Activated naive CD8-positive, alpha-beta T cell treated with anti-CD3 and anti-CD28 coated beads, Interleukin-2, amount 10 ng/mL, durations not matched to agents 7 days and 5 days (primary cell): ENCODE measurements around the gene HID1. TPM values are rescaled to one million over a fixed set of nuclear protein-coding genes. Genes with fewer than 3 reads are reported as not detected.

Experiments
- ATAC-seq: fragments of 150-1000 bp; cut with Tn5 transposase; one replicate; pipeline ENCODE4 v1.10.0; 2021; ENCODE audit warnings: low read depth, moderate library complexity
- POLR2A ChIA-PET: fragments of 350-600 bp; sonication (Branson Sonifier 250); formaldehyde crosslinking; loops from one replicate; lab custom pipeline; 2021; ENCODE audit warnings: antibody characterized with exemption; lab: Charles Lee
- DNase-seq: peaks from one replicate; pipeline ENCODE4 v3.0.0; 2021
- H3K27ac Mint-ChIP-seq: one replicate; pipeline ENCODE4 v1.8.0; 2022; ENCODE audit warnings: mild to moderate bottlenecking, mixed read lengths
- H3K27me3 Mint-ChIP-seq: one replicate; pipeline ENCODE4 v1.8.0; 2022; ENCODE audit warnings: mild to moderate bottlenecking, moderate library complexity, mixed read lengths
- H3K36me3 Mint-ChIP-seq: one replicate; pipeline ENCODE4 v1.8.0; 2021; ENCODE audit warnings: mild to moderate bottlenecking, mixed read lengths
- H3K4me1 Mint-ChIP-seq: one replicate; pipeline ENCODE4 v1.8.0; 2021; ENCODE audit warnings: mixed read lengths
- H3K4me3 Mint-ChIP-seq: one replicate; pipeline ENCODE4 v1.8.0; 2022; ENCODE audit warnings: mild to moderate bottlenecking, moderate library complexity, mixed read lengths
- H3K9me3 Mint-ChIP-seq: one replicate; pipeline ENCODE4 v1.8.0; 2021; ENCODE audit warnings: mixed read lengths
- total RNA-seq, 2 experiments: library from RNA; stranded (reverse); gene quantifications; one replicate each; pipeline ENCODE4 v1.2.3, GENCODE V29; 2021

HID1 gene
- total RNA-seq, 2 experiments from 2014 or later, result 3.6 to 3.9 TPM

- no peaks in the 10 kb centered on the region for H3K9me3 Mint-ChIP-seq
- H3K27ac Mint-ChIP-seq, result no peak overlapping the region
- DNase-seq (peak; percentile 88), ATAC-seq (peak; percentile 53)
- no peaks in the 10 kb centered on the region for H3K36me3 Mint-ChIP-seq
- peaks cover 5% of the 10 kb centered on the region for H3K4me1 Mint-ChIP-seq
- H3K4me3 Mint-ChIP-seq, result no peak overlapping the region
- POLR2A ChIA-PET, result no interaction called here
- no peaks in the 10 kb centered on the region for H3K27me3 Mint-ChIP-seq
Measured at GRCh38 chr17:74957935-74958740, 14.4 kb downstream of the HID1 start.

- POLR2A ChIA-PET, result no interaction called here
- Mint-ChIP-seq H3K36me3 (no peaks in the 10 kb centered on the region), H3K9me3 (no peaks in the 10 kb centered on the region), H3K27me3 (no peaks in the 10 kb centered on the region), H3K4me1 (peaks cover 2% of the 10 kb centered on the region), H3K27ac (no peak overlapping the region), H3K4me3 (no peak overlapping the region)
- ATAC-seq, result no peak
- no peak for DNase-seq
Measured at GRCh38 chr17:74956093-74956492, 16.5 kb downstream of the HID1 start.

GRCh38 chr17:74954665-74955421 is 17.7 kb downstream of the HID1 start:
- Mint-ChIP-seq H3K4me1 (no peaks in the 10 kb centered on the region), H3K27me3 (no peaks in the 10 kb centered on the region), H3K4me3 (no peak overlapping the region), H3K9me3 (no peaks in the 10 kb centered on the region), H3K27ac (no peak overlapping the region), H3K36me3 (no peaks in the 10 kb centered on the region)
- ATAC-seq (no peak), DNase-seq (no peak)
- POLR2A ChIA-PET, result no interaction called here

- ATAC-seq (no peak), DNase-seq (no peak)
- Mint-ChIP-seq H3K36me3 (no peaks in the 10 kb centered on the region), H3K27ac (no peak overlapping the region), H3K9me3 (no peaks in the 10 kb centered on the region), H3K4me3 (no peak overlapping the region), H3K4me1 (no peaks in the 10 kb centered on the region), H3K27me3 (no peaks in the 10 kb centered on the region)
- POLR2A ChIA-PET, result no interaction called here
Measured at GRCh38 chr17:74954115-74954514, 18.4 kb downstream of the HID1 start.

- H3K27me3 Mint-ChIP-seq, result no peaks in the 10 kb centered on the region
- POLR2A ChIA-PET, result no interaction called here
- H3K36me3 Mint-ChIP-seq, result no peaks in the 10 kb centered on the region
- H3K9me3 Mint-ChIP-seq, result no peaks in the 10 kb centered on the region
- no peak overlapping the region for H3K27ac Mint-ChIP-seq
- no peak overlapping the region for H3K4me3 Mint-ChIP-seq
- no peaks in the 10 kb centered on the region for H3K4me1 Mint-ChIP-seq
- DNase-seq, result no peak
- no peak for ATAC-seq
Measured at GRCh38 chr17:74953134-74953687, 19.3 kb downstream of the HID1 start.

- no peak overlapping the region for H3K4me3 Mint-ChIP-seq
- POLR2A ChIA-PET, result no interaction called here
- ATAC-seq (no peak), DNase-seq (no peak)
- no peaks in the 10 kb centered on the region for H3K9me3 Mint-ChIP-seq
- no peaks in the 10 kb centered on the region for H3K4me1 Mint-ChIP-seq
- no peaks in the 10 kb centered on the region for H3K36me3 Mint-ChIP-seq
- H3K27me3 Mint-ChIP-seq, result no peaks in the 10 kb centered on the region
- no peak overlapping the region for H3K27ac Mint-ChIP-seq
Measured at GRCh38 chr17:74952431-74953133, 20.0 kb downstream of the HID1 start.

GRCh38 chr17:74951680-74952421 is 20.7 kb downstream of the HID1 start:
- DNase-seq, result no peak
- Mint-ChIP-seq H3K27me3 (no peaks in the 10 kb centered on the region), H3K4me3 (no peak overlapping the region), H3K9me3 (no peaks in the 10 kb centered on the region), H3K4me1 (no peaks in the 10 kb centered on the region), H3K27ac (no peak overlapping the region), H3K36me3 (no peaks in the 10 kb centered on the region)
- ATAC-seq, result no peak
- POLR2A ChIA-PET, result no interaction called here

GRCh38 chr17:74951065-74951464 is 21.5 kb downstream of the HID1 start:
- no peaks in the 10 kb centered on the region for H3K4me1 Mint-ChIP-seq

GRCh38 chr17:74950207-74950606 is 22.4 kb downstream of the HID1 start:
- Mint-ChIP-seq H3K36me3 (no peaks in the 10 kb centered on the region), H3K4me1 (no peaks in the 10 kb centered on the region), H3K9me3 (no peaks in the 10 kb centered on the region), H3K27ac (no peak overlapping the region), H3K27me3 (no peaks in the 10 kb centered on the region), H3K4me3 (no peak overlapping the region)
- no peak for ATAC-seq
- no peak for DNase-seq
- POLR2A ChIA-PET, result no interaction called here

More at GRCh38 chr17:74951065-74951464, 21.5 kb downstream of the HID1 start:
- Mint-ChIP-seq H3K27me3 (no peaks in the 10 kb centered on the region), H3K4me3 (no peak overlapping the region), H3K9me3 (no peaks in the 10 kb centered on the region), H3K27ac (no peak overlapping the region), H3K36me3 (no peaks in the 10 kb centered on the region)
- POLR2A ChIA-PET, result no interaction called here
- DNase-seq (no peak), ATAC-seq (no peak)

GRCh38 chr17:74949455-74950115 is 23.0 kb downstream of the HID1 start:
- no peaks in the 10 kb centered on the region for H3K9me3 Mint-ChIP-seq
- POLR2A ChIA-PET, result no interaction called here
- no peaks in the 10 kb centered on the region for H3K4me1 Mint-ChIP-seq
- H3K36me3 Mint-ChIP-seq, result no peaks in the 10 kb centered on the region
- H3K4me3 Mint-ChIP-seq, result no peak overlapping the region
- H3K27ac Mint-ChIP-seq, result no peak overlapping the region
- ATAC-seq (no peak), DNase-seq (no peak)
- H3K27me3 Mint-ChIP-seq, result no peaks in the 10 kb centered on the region

GRCh38 chr17:74947041-74947754 is 25.4 kb downstream of the HID1 start:
- H3K9me3 Mint-ChIP-seq, result no peaks in the 10 kb centered on the region
- no peak overlapping the region for H3K4me3 Mint-ChIP-seq
- H3K27ac Mint-ChIP-seq, result no peak overlapping the region
- H3K27me3 Mint-ChIP-seq, result peaks cover 4% of the 10 kb centered on the region
- no peak for DNase-seq
- no peaks in the 10 kb centered on the region for H3K36me3 Mint-ChIP-seq
- no peak for ATAC-seq
- POLR2A ChIA-PET, result no interaction called here
- no peaks in the 10 kb centered on the region for H3K4me1 Mint-ChIP-seq

GRCh38 chr17:74946641-74947040 is 25.9 kb downstream of the HID1 start:
- no peak overlapping the region for H3K4me3 Mint-ChIP-seq
- no peaks in the 10 kb centered on the region for H3K4me1 Mint-ChIP-seq
- H3K36me3 Mint-ChIP-seq, result no peaks in the 10 kb centered on the region
- peaks cover 4% of the 10 kb centered on the region for H3K27me3 Mint-ChIP-seq
- no peak overlapping the region for H3K27ac Mint-ChIP-seq
- H3K9me3 Mint-ChIP-seq, result no peaks in the 10 kb centered on the region
- POLR2A ChIA-PET, result no interaction called here
- ATAC-seq (no peak), DNase-seq (no peak)
